Endodermal cell (in vitro differentiated cells): ENCODE measurements around the gene HOXA11. TPM values are rescaled to one million over a fixed set of nuclear protein-coding genes. Genes with fewer than 3 reads are reported as not detected.

Source experiments
- DNase-seq: peaks from one replicate; pipeline ENCODE4 v3.0.0-alpha.2; 2017
- H3K27ac ChIP-seq: 2 replicates; pipeline ENCODE4 v1.5.1; 2013; ENCODE audit warnings: mild to moderate bottlenecking, low read depth, low read length, moderate library complexity
- H3K27me3 ChIP-seq: 2 replicates; pipeline ENCODE4 v1.6.1; 2013; ENCODE audit warnings: mild to moderate bottlenecking, low read length, moderate library complexity; ENCODE audit not compliant: insufficient read depth, control insufficient read depth, poor library complexity, severe bottlenecking
- H3K36me3 ChIP-seq: 2 replicates; pipeline ENCODE4 v1.7.0; 2013; ENCODE audit warnings: mild to moderate bottlenecking, low read length, moderate library complexity; ENCODE audit not compliant: control insufficient read depth, insufficient read depth
- H3K4me1 ChIP-seq: one replicate; pipeline ENCODE4 v1.7.0; 2013; ENCODE audit warnings: low read length; ENCODE audit not compliant: control insufficient read depth, insufficient read depth
- H3K4me3 ChIP-seq: 2 replicates; pipeline ENCODE4 v1.5.1; 2013; ENCODE audit warnings: mild to moderate bottlenecking, low read length, moderate library complexity
- H3K9ac ChIP-seq: 2 replicates; pipeline ENCODE4 v1.6.1; 2013; ENCODE audit warnings: mild to moderate bottlenecking, low read length, moderate library complexity; ENCODE audit not compliant: poor library complexity, severe bottlenecking; ENCODE audit errors: extremely low read depth
- H3K9me3 ChIP-seq: 2 replicates; pipeline ENCODE4 v1.6.1; 2013; ENCODE audit warnings: mild to moderate bottlenecking, low read length, moderate library complexity; ENCODE audit not compliant: control insufficient read depth
- H3K27ac Mint-ChIP-seq: 2 replicates; pipeline ENCODE4 v1.8.0; 2020; ENCODE audit warnings: mixed read lengths
- H3K27me3 Mint-ChIP-seq: 2 replicates; pipeline ENCODE4 v1.8.0; 2021; ENCODE audit warnings: mild to moderate bottlenecking, mixed read lengths; ENCODE audit not compliant: insufficient read depth
- H3K36me3 Mint-ChIP-seq: 2 replicates; pipeline ENCODE4 v1.8.0; 2020; ENCODE audit warnings: low read depth, mixed read lengths
- H3K4me1 Mint-ChIP-seq: 2 replicates; pipeline ENCODE4 v1.8.0; 2020; ENCODE audit warnings: mixed read lengths
- H3K4me3 Mint-ChIP-seq: 2 replicates; pipeline ENCODE4 v1.8.0; 2020; ENCODE audit warnings: mild to moderate bottlenecking, moderate library complexity, mixed read lengths
- H3K9me3 Mint-ChIP-seq: 2 replicates; pipeline ENCODE4 v1.8.0; 2020; ENCODE audit warnings: mild to moderate bottlenecking, mixed read lengths
- CTCF ChIP-seq: fragments of 200-600 bp; sonication (generic); conservative IDR thresholded peaks from 2 replicates; pipeline ENCODE4 v1.5.0; 2021; ENCODE audit warnings: antibody characterized with exemption, mild to moderate bottlenecking
- WGBS, 2 experiments: methylation state at CpG; one replicate each; pipeline versions ENCODE4 v1.1.5 to v1.1.7; 2013; ENCODE audit warnings: missing lambda C conversion rate in 2 of 2, mixed read lengths in 1 of 2; ENCODE audit not compliant: insufficient coverage in 1 of 2, insufficient read length in 1 of 2; 5-methylcytosine and 5-hydroxymethylcytosine counted together
- total RNA-seq, 2 donors: library from RNA; stranded (reverse); fragmentation: NEBNext Ultra II Directional in 1 of 2; extraction: Animal tissue kit (Norgen Biotek cat#: 25700) in 1 of 2; gene quantifications; 2 replicates in 1 of 2; 3 replicates in 1 of 2; pipeline ENCODE4 v1.2.1, GENCODE V29; 2021

The HOXA11 gene
- total RNA-seq, 2 donors from 2014 or later = not detected

- Mint-ChIP-seq H3K4me3 (no peak overlapping the region), H3K27me3 (peaks cover 95% of the 10 kb centered on the region), H3K9me3 (no peaks in the 10 kb centered on the region), H3K27ac (no peak overlapping the region), H3K4me1 (peaks cover 13% of the 10 kb centered on the region), H3K36me3 (no peaks in the 10 kb centered on the region)
- TF ChIP-seq CTCF = no peak
- peak; percentile 50 for DNase-seq
- Histone ChIP-seq H3K9me3 (no peaks in the 10 kb centered on the region), H3K27me3 (peaks cover 97% of the 10 kb centered on the region), H3K27ac (no peak overlapping the region), H3K4me3 (no peak overlapping the region), H3K4me1 (peaks cover 4% of the 10 kb centered on the region), H3K9ac (no peak overlapping the region), H3K36me3 (no peaks in the 10 kb centered on the region)
- WGBS, 2 experiments = 22 to 24% methylated on average over 7 to 10 of the region's 10 CpGs
Measured at GRCh38 chr7:27203365-27203953, 18.4 kb upstream of the HOXA11 start.

- WGBS, 2 experiments = 26% methylated on average over 3 of the region's 3 CpGs; no CpG with 5 or more reads in 1 of the 2 experiments
- Mint-ChIP-seq H3K27me3 (peaks cover 95% of the 10 kb centered on the region), H3K4me1 (peaks cover 13% of the 10 kb centered on the region), H3K27ac (no peak overlapping the region), H3K36me3 (no peaks in the 10 kb centered on the region), H3K4me3 (no peak overlapping the region), H3K9me3 (no peaks in the 10 kb centered on the region)
- Histone ChIP-seq H3K27me3 (peaks cover 97% of the 10 kb centered on the region), H3K27ac (no peak overlapping the region), H3K9me3 (no peaks in the 10 kb centered on the region), H3K9ac (no peak overlapping the region), H3K36me3 (no peaks in the 10 kb centered on the region), H3K4me3 (no peak overlapping the region), H3K4me1 (peaks cover 4% of the 10 kb centered on the region)
- DNase-seq = no peak
- no peak for TF ChIP-seq CTCF
Measured at GRCh38 chr7:27202862-27203134, 17.8 kb upstream of the HOXA11 start.

GRCh38 chr7:27202018-27202861 lies 17.2 kb upstream of the HOXA11 start:
- Histone ChIP-seq H3K4me1 (peaks cover 4% of the 10 kb centered on the region), H3K9me3 (no peaks in the 10 kb centered on the region), H3K36me3 (no peaks in the 10 kb centered on the region), H3K4me3 (no peak overlapping the region), H3K27me3 (peaks cover 97% of the 10 kb centered on the region), H3K9ac (no peak overlapping the region), H3K27ac (no peak overlapping the region)
- Mint-ChIP-seq H3K36me3 (no peaks in the 10 kb centered on the region), H3K27me3 (peaks cover 95% of the 10 kb centered on the region), H3K4me3 (no peak overlapping the region), H3K9me3 (no peaks in the 10 kb centered on the region), H3K27ac (no peak overlapping the region), H3K4me1 (peaks cover 13% of the 10 kb centered on the region)
- 7 to 14% methylated on average over 13 to 30 of the region's 30 CpGs for WGBS, 2 experiments
- peak; percentile 60 for DNase-seq
- no peak for TF ChIP-seq CTCF
